Activated CD8-positive, alpha-beta memory T cell treated with anti-CD3 and anti-CD28 coated beads for 1 hour (primary cell): ENCODE measurements around the gene CLEC2L.
"Not testable (repeated sequence)": the region's sequence is repeated elsewhere in the genome, so short reads cannot be mapped to it uniquely, and the experiment has no call there.

ENCODE experiments used
- DNase-seq, 2 donors: peaks; one replicate each; pipeline ENCODE4 v3.0.0-alpha.2; 2020; ENCODE audit warnings: low read depth in 1 of 2; ENCODE audit errors: extremely low read depth in 1 of 2

CLEC2L gene

DNA sequence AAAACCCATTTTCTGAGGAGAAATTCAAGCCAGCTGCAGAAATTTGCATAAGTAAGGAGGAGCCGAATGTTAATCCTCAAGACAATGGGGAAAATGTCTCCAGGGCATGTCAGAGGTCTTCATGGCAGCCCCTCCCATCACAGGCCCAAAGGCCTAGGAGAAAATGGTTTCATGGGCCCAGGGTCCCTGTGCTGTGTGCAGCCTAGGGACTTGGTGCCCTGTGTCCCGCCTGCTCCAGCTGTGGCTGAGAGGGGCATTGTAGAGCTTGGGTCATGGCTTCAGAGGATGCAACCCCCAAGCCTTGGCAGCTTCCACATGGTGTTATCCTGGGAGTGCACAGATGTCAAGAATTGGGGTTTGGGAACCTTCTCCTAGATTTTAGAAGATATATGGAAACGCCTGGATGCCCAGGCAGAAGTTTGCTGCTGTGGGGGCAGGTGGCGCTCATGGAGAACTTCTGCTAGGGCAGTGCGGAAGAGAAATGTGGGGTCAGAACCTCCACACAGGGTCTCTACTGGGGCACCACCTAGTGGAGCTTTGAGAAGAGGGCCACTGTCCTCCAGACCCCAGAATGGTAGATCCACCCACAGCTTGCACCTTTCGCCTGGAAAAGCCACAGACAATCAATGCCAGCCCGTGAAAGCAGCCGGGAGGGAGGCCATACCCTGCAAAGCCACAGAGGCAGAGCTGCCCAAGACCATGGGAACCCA is 30.7 kb downstream of the CLEC2L start:
- DNase-seq: not testable (repeated sequence)

DNA sequence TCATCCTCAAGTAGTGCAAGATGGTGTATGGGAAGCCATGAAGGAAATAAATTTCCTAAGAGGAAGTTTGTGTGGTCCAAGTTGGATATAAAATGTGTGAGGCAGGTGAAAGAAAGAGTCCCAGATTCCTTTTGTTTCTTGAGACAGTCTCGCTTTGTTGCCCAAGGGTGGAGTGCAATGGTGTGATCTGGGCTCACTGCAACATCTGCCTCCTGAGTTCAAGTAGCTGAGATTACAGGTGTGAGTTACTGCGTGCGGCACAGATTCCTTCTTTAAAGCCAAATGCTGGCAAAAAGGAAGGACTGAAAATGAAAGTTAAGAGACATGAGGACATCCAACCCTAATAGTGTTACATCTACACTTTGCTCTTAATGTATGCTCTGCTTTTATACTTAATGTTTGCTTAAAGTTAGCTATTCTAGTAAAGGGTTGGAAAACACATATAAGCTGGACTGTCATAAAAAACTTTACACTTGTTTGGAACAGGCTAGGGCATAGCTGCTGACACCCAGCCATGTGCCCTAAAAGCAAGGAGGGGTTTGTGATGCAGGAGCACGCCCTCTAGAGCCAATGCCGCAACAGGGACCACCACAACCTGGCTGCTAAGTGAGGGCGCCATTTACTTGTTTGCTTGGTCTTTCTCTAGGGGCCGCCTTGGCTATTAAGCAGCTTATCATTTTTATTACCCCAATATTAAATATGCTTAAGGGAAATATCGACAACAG is 34.5 kb downstream of the CLEC2L start:
- DNase-seq: no peak

DNA sequence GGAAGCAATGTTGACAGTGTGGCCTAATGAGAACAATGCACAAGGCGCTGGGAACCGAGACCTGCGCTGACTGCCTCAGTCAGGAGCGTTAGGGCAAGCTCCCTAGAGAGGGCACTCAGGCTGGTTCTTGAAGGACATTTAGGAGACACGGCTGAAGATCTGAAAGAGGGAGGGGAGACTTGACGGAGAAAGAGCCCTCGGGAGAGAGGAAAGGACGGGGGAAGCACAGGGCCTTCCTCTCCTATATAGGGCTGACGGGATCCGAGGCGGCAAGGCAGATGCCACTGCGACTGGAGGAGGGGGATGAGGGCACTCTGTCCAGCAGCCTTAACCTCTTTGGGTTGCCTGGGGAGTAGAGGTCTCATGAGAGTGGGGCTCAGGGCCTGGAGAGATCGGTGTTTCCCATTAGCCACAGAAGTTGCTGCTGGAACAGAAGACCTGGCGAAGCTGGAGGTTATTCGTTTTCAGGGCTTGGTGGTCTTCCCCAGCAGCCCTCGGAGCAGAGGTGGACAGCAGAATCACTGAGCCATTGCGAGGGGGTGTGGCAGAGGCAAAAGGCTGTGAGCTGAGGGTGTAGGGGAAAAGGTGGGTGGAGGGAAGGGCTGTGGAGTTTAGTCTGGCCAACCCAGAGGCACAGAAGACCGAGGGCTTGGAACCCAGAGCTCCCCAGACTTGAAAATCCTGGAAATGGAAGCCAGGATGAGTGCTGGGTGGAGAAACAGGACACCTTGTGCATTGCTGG is 36.0 kb downstream of the CLEC2L start:
- no peak for DNase-seq

DNA sequence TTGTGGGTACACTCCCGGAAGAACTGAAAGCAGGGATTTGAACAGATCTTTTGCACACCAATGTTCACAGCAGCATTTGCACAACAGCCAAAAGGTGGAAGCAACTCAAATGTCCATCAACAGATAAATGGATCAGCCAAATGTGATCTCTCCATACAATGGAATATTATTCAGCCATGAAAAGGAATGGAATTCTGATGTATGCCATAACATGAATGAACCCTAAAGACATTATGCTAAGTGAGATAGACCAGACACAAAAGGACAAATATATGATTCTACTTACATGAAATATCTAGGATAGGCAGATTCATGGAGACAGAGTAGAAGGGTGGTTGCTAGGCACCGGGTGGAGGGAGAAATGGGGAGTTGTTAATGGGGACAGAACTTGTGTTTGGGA is 36.7 kb downstream of the CLEC2L start:
- DNase-seq: no peak

DNA sequence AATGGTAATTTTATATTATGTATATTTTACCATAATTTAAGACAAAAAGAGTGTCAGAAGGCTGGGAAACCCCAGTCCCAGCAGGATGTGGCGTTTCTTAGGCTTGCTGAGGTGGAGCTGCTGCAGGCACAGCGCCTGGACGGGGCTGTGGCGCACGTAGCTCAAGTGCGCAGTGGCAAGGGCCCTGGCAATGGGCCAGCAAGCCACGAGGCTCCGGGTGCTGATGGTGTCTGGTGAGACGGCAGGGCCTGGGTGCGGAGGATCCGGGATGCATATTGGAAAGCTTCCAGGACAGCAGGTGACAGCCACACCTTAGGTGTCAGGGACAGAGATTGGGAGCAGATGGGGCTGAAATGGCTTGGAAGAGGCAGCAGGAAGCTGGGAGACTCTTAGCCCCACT is 37.2 kb downstream of the CLEC2L start:
- DNase-seq: no peak

DNA sequence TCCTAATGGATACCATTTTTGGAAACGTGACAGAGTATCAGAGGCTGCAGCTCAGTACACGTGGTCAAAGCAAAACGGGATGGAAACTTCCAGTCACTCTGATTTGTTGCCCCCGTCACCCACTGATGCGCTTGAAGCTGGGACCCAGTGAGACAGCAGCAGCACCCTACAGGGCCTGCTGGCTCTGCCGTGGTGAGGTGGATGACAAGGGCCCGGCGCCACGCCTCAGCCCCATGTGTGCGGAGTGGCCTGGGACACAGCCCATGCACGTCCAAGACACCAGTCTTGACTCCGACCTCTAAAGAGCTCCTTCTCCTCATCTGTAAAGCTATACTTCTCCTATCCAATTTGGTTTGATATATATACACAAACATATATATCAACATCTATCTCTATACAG is 39.0 kb downstream of the CLEC2L start:
- DNase-seq: no peak

DNA sequence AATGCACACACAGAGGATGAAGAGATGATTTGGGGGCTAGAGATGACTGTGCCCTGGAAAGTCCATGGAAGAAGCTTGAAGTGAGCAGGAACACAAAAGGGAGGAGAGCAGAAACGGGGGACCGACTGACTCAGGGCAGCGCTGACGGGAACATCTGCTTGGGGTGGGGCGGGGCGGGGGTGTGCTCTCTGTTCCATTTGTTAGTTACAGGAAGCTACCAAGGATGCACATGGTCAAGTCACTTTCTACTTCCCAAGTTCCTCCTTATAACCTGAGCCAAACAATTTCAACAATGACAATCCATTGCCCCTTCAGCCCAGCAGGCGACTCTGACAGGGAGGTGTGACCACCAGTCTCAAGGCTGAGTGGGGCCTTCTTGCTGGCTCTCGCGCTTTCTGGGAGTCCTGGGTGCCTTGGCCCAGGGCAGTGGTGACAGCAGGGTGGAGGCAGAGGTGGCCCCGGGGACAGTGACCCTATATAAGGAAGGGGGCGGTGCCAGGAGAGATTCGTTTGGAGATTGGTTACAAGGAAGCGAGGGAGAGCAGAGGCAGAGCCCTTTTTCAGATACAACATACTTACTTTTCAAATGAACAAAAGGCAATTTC is 39.6 kb downstream of the CLEC2L start:
- no peak for DNase-seq

DNA sequence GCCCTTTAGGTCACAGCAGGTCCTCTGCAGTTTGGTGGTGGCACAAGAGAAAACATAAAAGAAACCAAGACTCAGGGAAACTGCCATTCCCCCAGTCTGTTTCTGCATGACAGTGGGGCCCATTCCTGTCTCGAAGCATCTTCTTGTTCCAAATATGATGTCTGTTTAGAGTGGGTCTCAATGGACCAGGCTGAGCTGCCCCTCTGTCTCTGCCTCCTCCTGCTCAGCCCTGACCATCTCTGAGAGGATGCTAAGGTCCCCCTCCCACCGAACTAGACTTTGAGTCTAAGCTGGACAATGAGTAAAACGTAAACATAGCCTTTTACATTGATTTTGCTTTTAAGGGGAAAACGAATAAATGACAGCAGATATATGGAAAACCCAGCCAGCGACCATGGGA is 40.4 kb downstream of the CLEC2L start:
- DNase-seq: no peak

DNA sequence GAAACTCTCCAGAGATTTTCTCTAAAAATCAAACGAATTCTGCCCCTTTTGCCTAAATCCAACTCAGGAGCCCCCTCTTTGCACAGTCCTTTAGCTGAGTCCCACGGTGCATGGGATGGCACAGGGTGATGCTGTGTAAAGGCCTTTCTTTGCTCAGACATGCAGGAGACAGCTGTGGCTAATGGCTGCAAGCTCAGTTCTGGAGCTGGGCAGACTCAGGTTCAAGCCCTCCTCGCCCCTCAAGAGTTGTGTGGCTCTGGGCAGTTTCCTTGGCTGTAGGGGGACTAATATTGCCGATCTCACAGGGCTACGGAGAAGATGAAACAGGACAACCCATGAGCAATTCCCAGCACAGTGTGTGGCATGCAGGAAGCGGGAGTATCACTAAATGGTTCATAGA is 42.6 kb downstream of the CLEC2L start:
- no peak for DNase-seq

DNA sequence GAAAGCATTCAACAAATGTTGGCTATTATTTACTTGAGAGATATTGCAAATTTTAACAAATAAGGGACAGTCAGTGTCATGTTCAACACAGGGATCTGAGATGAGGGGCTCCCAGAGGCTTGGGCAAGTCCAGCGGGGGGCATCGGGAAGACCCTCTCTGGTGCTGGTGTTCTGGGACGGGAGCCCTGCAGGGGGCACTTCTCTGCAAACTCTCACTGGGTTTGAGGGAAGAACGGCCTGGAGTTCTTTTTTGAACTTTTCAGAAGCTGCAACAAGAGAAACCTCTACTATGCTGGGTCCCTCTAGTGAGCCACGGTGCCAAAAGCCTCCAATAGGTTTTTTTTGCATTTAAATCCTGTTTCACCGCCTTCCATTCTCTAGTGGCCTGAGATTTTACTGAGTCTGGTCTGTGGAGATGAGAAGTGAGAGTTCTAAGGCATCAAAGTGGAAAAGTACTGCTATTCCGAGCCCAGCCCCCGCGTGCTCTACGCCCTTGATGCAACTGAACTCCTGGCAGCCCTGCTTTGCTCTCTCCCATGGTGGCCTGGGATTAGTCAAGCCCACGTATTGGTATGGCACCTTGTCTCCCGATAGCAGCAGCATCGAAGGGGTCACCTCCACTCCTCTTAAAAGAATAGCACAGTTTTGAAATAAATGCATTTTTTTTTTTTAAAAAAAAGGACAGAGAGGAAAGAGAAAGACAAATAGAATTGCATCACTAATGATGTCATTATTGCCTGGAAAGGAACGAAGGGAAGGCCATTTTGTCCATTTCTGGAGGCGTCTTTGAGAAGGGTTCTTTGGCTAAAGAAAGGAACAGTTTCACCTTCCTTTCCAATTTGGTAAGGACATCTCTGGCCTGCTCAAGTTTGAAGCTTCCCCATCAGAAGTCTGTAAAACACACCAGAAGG is 43.5 kb downstream of the CLEC2L start:
- no peak for DNase-seq

DNA sequence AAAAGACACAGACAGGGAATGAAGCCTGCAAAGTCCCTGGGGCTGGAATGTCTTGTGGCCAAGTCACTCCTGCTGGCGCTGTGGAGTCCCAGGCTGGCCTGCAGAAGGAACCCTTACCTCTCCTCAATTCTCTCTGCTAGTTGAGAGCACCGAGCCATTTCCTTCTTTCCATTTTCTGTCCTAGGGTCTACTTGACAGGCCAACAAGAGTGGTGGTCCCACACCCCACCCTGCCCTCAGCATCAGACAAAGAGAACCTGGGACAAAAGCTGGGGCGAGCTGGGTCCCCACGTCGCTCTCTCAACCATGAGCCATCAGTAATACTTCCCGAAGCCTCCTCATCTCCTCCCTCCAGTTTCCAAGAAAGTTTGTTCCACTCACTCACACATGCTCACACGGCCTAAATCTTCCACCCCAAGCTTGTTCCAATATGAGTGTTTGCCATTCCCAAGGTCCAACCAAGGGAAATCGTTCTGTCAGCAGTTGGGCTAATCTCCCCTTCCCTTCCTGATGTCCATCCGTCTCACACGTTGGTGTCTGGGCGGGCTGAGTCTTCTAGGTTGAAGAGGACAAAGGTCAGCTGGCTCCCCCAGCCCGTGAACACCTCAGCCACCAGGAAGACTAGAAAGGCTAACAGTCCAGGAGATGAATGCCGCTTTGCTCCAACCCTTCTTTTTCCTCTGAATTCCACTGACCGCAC is 44.3 kb downstream of the CLEC2L start:
- DNase-seq: no peak

DNA sequence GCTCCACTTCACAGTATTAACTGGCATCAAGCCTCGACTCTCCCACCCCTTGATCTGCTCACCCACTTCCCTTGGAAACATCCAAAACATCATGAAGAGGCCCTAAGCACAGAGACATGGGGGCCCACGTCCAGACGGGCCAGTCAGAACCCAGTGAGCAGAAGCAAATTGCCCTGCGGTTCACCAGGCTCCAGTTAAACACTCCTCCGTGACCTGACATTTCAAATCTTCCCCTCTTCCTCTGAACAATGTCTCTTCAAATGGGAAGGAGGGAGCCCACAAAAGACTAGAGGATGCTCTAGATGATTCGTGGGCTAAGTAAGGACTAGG is 44.8 kb downstream of the CLEC2L start:
- DNase-seq: no peak

DNA sequence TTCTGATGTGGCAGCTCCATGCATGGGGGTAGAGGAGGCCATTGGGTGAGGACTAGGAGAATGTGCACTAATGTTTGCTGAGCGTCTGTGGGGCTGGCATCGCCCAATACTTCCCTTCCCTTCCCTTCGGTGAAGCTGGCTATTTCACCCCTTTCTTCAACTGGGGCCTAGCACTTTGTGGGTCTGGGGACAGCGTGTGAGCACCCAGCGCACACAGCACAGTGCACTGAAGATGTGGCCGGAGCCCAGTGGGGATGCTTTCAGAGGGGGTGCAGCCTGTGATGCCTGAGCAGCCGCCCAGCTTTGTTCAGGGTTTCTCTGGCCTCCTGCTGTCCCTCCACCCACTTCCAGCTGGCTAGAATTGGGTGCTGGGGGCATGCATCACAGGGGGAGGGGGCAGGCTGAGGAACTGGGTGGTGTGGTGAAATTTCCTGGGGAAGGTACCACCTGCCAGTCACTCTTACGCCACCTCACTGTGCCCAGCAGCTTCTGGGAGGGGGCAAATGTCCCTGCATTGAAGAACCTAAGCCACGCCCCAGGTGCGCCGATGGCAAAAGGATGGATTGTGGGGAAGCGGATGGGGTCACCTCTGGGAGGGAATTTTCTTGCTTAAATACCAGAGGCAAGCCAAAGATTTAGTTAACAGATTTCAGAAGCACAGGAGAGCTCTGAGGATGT is 45.5 kb downstream of the CLEC2L start:
- no peak for DNase-seq

DNA sequence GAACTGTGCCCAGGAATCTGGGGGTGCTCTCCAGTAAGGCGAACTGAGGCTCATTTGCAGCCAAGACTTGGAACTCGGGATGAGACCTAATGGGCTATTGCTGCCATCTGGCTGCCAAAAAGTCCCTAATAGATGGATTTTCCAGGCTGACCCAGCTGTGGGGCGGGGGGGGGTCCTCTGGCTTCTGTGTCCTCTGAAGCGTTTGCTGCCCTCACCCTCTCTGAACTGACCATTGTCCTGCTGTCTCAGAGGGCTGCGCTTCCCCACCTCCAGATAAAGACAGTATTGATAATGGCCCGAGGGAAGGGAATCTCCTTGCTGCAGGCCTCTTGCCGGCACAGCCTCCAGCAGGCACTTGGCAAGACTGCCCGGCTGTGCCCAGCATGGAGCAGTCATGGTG is 46.6 kb downstream of the CLEC2L start:
- DNase-seq: no peak

DNA sequence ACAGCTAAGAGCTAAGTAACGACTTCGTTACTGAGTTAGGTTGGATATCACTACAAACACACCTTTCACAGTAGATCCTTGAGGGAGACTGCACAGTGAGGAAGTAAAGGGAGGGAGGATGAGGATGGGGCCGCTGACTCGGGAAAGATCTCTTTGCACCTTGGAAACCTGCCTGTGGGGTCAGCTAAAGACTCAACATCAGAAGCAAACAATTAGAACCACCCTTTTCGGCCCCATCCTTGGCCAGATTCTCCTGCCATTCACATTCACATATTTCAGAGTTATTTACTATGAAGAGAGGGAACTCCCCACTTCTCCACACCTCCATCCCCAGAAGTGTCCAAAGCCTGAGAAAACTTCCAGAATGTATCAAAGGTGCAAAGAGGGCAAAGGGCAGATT is 47.1 kb downstream of the CLEC2L start:
- DNase-seq: no peak

DNA sequence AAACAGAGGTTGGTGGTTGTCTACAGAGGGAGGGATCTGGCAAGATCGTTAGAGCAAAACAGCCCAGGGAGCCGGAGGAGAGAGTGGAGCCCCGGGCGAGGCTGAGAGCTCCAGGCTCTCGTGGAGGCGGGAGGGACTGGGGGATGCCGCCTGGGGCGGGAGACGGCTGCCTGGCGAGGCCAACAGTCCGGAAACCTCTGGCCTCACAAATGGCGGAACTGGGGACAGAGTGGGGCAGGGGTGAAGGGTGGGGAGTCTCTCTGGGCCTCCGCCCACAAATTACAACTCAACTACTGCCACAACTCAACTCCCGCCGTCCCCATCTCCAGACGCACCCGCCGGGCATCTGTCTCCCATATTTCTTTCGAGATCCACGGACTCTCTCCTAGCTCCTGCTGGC is 47.7 kb downstream of the CLEC2L start:
- DNase-seq: no peak

DNA sequence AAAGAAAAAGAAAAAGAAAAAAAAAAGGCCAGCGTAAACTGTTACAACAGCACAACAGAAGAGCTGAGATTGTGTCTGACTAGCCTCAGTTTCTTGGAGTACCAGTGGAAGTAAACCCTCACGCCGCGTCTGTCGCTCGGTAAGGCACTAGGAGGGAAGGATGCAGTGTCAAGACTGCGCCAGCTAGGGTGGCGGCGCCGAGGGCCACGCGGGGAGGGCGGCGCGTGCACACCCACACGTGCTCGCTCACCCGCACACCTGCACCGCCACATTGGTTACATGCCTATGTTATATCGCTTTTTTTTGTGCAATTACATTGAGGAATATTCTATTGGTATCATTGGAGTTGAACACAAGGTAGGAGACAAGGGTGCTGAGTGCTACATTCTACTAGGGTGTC is 48.2 kb downstream of the CLEC2L start:
- DNase-seq: no peak

DNA sequence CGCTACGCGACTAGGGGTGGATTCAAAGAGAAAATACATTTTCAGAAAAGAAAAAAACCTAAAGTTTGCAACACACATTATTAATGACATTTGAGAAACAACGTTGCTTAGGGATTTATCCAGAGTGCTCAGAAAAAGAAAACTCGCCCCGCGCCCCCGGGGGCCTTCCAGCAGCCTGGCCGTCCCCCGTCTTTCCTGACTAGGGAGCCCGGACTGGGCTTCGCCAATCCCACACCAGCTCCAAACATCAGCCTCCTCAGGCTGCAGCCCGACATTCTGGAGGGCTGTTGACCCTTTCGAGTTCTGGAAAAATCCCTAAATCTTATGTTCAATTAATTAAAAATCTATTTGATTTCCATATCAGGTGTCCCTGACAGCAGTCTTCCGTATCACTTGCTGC is 48.6 kb downstream of the CLEC2L start:
- DNase-seq: no peak

DNA sequence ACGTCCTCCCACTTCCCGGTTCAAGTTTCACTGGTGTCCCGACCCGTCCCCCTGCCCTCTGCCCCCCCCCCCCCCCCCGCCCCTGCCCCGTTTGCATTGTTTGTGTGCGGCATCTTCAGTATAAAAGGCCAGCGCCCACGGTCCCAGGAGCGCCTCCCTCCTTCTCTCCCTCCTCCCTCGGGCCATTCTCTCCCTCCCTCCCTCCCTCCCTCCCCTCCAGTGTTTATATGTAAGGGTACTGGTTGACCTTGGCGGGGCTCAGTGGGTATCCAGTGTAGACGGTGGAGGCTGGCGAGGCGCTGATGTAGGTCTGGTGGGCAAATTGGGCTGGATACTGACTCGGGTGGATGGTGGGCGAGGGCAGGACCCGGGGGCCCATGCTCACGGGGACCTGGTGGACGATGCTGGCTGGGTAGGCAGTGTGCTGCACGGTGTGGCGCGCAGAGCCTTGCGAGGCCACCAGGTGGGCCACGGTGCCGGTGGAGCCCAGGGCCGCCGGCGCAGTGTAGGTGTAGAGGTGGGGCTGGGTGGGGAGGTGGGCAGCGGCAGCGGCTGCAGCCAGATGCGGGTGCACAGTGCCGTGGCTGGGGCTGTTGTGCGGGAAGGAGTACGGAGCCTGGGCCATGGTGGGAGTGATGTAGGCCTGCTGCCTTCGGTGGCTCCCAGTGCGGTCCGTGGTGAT is 49.4 kb downstream of the CLEC2L start:
- no peak for DNase-seq
